GM18907 (cell line): ENCODE measurements around the gene DMXL2.
"Not testable (repeated sequence)": the region's sequence is repeated elsewhere in the genome, so short reads cannot be mapped to it uniquely, and the experiment has no call there.

Experiments
- ATAC-seq: cut with Tn5 transposase; IDR thresholded peaks from one replicate; pipeline ENCODE4 v1.9.1; 2021; ENCODE audit warnings: mild to moderate bottlenecking, moderate library complexity; ENCODE audit not compliant: unreplicated experiment

DMXL2 gene

GRCh38 chr15:51497806-51498205 is 124.8 kb downstream of the DMXL2 start:
- ATAC-seq, result no peak

- no peak for ATAC-seq
Measured at GRCh38 chr15:51496246-51496645, 126.3 kb downstream of the DMXL2 start.

GRCh38 chr15:51494411-51495314 is 127.9 kb downstream of the DMXL2 start:
- no peak for ATAC-seq

GRCh38 chr15:51493892-51494291 is 128.7 kb downstream of the DMXL2 start:
- no peak for ATAC-seq

- ATAC-seq, result no peak
Measured at GRCh38 chr15:51492528-51492927, 130.0 kb downstream of the DMXL2 start.

- no peak for ATAC-seq
Measured at GRCh38 chr15:51491941-51492340, 130.6 kb downstream of the DMXL2 start.

GRCh38 chr15:51484781-51485180 is 137.8 kb downstream of the DMXL2 start:
- ATAC-seq, result no peak

- no peak for ATAC-seq
Measured at GRCh38 chr15:51483985-51484384, 138.6 kb downstream of the DMXL2 start.

GRCh38 chr15:51483520-51483919 is 139.1 kb downstream of the DMXL2 start:
- ATAC-seq, result no peak

GRCh38 chr15:51475736-51476135 is 146.8 kb downstream of the DMXL2 start:
- ATAC-seq, result no peak

GRCh38 chr15:51470512-51470911 is 152.1 kb downstream of the DMXL2 start:
- ATAC-seq, result no peak

- ATAC-seq, result no peak
Measured at GRCh38 chr15:51460796-51461195, 161.8 kb downstream of the DMXL2 start.

- no peak for ATAC-seq
Measured at GRCh38 chr15:51450001-51450400, 172.6 kb downstream of the DMXL2 start.

- ATAC-seq, result no peak
Measured at GRCh38 chr15:51448622-51449399, 173.8 kb downstream of the DMXL2 start.

GRCh38 chr15:51447855-51448621 is 174.5 kb downstream of the DMXL2 start:
- ATAC-seq, result no peak

GRCh38 chr15:51446029-51446744 is 176.4 kb downstream of the DMXL2 start:
- ATAC-seq, result not testable (repeated sequence)

- no peak for ATAC-seq
Measured at GRCh38 chr15:51444807-51445206, 177.8 kb downstream of the DMXL2 start.

GRCh38 chr15:51444112-51444511 is 178.5 kb downstream of the DMXL2 start:
- ATAC-seq, result no peak

- no peak for ATAC-seq
Measured at GRCh38 chr15:51443282-51443914, 179.2 kb downstream of the DMXL2 start.

GRCh38 chr15:51438526-51438925 is 184.0 kb downstream of the DMXL2 start:
- no peak for ATAC-seq
